Anterior cingulate cortex (tissue), 58 donors: Measurements from ENCODE around the gene COL27A1.

Experiments
- DNase-seq, 58 donors: peaks; one replicate each; lab custom pipeline; 2025; lab: John Stamatoyannopoulos, UW

COL27A1 gene

DNA sequence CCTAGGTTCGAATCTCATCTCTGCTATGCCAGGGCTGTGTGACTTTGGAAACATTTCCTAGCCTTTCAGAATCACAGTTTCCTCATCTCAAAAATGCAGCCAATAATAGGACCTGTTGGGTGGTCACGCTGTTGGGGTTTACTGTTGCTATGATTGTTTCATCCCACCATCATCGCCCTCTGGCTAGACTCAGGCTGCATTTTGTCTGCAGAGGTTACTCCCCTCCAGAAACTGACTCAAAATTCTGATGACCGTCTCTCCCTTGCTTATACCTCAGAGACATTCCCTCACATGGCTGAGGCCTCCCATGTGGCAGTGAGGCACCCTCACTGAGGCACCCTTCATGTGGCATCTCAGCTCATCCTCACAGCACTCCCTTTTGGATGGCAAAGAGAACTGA lies 61.6 kb downstream of the COL27A1 start:
- no peak for DNase-seq

DNA sequence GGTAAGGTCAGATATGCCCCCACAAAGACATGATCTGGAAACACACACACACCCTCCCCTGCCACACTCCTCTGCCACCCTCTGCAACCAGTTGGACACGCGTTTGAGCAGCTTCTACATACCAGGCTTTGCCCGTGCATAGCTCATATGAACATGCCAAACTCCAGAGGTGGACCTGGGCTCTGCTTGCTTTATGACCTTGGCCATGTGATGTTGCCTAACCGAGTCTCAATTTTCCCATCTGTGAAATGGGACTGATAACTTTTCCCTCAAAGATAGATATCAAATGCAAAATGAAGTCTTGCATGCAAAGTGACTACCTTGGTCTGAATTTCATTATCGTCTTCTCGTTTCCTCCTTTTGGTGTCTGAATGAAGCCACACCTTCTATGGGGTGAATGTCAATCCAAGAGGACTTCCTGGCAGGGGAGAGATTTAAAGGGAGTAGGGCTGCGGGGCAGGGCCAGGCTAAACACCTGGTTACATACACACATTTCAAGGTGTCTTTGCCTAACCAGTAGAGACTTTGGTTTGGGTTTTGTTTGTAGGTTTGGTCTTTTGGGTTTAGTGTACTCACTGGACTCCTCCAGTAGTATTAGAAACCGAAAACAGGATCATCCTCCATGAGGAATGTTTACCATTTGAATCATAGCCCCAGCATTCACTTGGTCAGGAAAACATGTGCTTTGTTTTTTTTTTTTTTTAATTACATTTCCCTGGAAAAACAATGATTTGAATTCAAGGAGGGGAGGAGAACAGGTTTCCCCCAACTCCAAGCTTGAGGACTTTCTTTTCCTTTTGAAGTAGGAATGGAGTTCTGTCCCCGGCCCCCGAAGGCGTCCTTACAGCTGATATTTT lies 63.2 kb downstream of the COL27A1 start:
- no peak for DNase-seq

DNA sequence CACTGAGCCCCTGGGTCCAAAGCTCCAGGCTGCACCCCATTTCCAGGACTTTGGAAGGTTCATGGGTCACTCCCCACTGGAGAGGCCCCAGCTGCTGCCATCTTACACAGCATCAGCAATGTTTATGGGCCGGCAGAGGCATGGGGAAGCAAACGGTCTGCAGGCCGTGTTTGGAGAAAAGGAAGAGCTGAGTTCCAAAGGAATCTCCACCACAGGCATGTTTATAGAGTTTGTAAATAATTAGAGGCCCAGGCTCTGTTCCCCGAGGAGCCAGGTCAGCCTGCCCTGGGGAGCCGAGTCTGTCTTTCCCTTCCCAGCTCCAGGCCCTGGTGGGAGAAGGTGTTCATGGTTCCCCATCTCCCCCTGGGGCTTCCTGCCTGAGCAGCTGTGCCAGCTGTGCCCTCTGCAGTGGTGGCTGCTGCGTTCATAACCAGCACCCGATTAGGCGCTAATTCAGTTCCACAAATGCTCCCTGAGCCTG lies 64.8 kb downstream of the COL27A1 start:
- no peak for DNase-seq

DNA sequence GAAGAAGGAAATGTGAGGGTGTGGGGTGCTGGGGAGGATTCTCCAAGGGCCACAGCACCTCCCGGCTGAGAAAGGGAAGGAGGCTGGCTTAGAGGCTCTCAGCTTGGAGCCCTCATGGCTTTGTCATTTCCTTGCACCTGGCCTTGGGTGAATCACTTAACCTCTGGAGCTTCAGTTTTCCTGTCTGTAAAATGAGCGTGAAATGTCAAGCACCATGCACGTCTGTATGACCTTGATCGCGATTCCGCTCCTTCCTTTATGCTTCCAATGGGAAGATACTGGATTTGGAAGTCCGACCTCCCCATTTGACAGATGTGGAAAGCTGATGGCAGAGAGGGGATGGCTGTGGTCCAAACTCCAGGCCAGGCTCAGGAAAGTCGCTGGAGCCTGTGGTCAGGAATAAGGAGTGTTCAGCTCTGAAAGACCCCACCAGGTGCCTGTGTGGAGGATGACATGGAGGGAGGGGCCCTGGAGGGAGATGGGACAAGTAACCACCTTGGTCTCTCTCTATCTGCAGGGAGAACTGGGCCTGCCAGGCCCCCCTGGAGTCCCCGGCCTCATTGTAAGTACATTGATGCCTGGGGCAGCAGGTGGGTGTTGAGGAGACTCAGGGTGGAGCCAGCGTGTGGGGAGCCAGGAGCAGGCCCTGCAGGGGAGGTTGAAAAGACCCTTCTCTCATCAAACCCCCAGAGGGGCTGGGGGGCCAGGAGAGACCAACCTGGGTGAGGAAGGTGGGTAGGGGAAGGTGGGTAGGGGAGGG lies 66.5 kb downstream of the COL27A1 start:
- no peak for DNase-seq

DNA sequence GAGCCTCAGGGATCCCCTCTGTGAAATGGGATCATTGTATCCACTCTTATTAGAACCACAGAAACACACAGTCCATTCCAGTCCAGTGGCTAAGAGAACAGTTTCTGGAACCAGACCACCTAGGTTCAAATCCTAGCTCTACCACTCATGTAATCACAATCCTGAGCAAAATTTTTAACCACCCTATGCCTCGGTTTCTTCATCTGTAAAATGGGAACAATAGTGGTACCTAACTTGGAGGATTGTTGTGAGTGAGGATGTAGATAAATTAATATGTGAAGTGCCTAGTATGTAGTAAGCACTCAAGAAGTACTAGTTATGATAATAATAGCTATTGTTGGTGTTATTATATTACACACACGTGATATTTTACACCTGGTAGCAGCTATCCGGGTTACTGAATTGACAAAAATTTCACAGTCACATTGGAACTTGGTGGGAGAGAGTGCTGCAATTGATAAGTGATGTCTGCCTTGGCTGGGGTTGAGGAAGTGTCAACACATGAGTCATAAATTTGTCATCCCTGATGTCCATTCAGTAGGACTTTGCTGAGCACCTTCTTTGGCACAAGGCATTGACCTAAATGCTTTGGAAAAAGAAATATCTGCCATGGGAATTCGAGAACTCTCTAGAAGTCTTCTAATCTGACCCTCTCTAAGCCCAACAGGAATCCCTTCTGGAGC lies 68.4 kb downstream of the COL27A1 start:
- no peak for DNase-seq

DNA sequence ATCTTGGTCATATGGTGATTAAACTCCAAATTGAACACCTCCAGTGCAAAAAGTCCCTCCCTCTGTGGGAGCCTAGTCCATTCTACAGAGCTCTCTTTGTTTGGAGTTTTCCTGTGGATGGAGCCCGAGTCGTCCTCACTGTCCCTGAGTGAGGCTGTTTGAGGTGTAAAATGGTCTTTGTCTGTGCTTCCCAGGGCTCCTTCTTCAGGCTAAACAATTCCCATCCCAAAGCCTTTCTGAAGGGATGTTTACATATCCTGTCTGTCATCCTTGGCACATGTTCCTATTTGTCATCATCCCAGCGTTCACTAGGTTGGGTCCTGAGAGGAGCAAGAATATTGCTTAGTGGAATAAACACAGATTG lies 68.9 kb downstream of the COL27A1 start:
- DNase-seq: no peak

DNA sequence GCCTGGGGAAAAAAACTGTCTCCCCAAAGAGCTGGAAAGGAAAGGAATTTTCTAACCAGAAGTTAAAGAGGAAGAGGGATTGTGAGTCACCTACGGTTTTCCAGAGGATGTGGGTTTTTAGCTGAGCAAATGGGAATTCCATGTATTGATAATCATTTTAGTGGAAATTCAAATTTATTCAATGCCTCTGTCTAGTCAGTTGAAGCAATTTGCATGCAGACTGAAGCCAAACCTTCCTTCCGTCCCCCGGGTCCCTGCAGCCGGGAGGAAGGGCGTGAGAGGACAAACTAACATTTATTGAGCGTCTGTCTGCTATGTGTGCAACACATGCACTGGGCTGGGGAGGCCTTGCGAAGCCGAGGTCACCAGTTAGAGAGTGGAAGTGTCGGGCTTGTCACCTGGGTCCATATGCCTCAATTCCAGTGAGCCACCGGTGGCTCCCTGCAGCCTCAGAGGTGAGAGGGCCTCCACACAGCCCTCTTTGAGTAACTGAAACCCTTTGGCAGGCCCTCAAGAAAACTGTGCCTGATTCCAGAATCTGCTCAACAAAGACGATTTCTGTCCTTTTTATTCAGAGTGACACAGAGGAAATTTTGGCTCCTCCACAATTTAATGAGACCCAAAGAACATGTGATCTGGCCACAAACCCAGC lies 70.3 kb downstream of the COL27A1 start:
- DNase-seq: peak in 11 of 58 donors; percentile 6 to 32 (median 19)

DNA sequence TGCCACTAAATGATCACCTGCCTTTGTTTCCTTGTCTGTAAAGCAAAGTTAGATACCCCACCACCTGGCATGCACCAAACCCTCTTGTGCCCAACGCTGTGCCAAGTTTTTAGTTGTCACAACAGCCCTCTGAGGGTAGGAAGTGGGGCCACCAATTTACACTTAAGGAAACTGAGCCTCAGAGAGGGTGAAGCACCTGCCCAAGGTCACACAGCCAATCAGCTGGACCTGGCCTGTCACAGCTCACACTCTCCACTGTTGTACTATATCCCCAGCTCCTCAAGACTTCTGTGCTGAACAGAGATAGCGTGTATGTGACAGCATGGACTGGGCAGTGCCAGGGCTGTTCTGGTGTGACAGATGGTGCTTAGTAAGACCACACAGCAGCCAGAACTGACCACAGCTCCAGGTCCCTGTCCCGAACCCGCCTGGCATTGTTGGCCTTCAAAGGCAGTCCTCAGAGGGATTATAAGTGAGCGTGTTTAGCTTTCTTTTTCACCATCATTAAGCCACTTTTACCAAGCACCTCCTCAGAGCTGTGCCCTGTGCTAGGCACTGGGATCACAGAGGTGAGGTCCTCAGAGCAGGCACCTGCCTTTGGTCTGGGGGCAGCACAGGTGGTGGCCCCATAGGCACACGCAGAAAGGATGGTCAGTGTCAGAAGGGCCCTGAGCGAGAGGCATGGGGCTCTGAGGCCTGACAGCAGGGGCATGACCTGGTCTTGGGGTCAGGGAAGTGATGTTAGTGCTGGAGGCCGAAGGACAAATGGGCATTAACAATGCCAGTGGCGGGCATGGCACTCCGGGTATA lies 71.1 kb downstream of the COL27A1 start:
- DNase-seq: no peak

DNA sequence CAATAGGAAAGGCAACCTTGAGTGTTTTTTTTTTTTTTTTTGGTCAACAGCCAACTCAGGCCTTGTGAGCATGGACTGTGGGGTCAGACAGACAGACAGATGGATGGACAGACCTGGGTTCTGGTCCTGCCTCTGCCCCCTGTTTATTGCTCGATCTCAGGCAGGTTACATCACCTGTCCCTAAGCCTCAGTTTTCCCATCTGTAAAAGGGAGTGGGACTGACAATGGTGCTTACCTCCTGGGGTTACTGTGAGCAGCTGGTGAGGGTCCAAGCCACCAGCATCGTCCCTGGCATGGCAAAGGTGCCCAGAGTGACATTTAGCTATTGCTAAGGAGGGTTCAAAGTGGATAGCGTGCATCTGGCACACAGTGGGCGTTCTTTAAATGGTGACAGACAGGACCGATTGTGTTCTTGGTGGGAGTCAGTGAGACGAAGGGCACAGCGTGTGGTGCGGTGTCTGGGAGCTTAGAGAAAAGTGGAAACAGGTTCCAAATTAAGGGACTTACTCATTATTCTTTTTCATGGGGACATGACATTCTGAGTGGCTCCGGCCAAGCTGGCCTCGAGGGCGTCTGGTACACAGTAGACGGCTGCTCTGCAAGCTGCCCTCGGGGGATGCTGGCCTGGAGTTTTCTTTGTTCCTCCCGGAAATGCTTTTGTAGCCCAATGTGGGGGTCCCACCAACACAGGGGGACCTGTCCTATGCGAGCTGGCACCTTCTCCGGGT lies 72.1 kb downstream of the COL27A1 start:
- peak in 1 of 58 donors; percentile 10 for DNase-seq

DNA sequence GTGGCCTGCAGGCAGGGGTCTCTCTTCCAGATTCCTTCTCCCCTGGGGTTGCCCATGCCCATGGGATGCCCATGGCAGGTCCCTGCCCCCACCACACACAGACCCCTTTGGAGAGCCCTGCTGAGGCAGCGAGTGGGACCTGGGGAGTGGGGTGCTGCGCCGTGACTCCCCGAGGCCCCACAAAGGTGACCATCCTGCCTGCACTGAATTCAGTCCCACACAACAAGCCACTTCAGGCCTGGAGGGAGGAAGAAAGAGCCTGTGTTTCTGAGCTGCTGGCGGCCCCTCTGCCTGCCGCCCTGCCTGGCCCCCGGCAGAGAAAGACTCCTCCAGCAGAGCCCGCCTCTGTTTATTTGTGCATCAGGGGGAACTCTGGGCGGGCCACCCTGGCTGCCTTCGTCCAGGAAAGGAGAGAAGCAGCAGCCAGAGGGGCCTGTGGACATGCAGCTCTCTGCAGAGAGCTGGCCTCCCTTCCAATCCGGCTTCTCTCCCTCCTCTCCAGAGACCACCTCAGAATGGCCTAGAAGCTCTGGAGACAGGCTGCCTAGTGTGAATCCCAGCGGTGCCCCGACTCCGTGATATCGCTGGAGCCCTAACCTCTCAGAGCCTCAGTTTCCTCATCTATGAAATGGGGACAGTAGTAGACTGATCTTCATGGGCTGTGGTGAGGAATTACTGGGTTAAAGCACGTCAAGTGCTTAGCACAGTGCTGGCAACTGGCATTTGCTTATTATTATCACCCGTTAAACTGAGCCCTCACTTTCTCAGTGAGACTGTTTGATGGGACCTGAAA lies 72.9 kb downstream of the COL27A1 start:
- DNase-seq: no peak

DNA sequence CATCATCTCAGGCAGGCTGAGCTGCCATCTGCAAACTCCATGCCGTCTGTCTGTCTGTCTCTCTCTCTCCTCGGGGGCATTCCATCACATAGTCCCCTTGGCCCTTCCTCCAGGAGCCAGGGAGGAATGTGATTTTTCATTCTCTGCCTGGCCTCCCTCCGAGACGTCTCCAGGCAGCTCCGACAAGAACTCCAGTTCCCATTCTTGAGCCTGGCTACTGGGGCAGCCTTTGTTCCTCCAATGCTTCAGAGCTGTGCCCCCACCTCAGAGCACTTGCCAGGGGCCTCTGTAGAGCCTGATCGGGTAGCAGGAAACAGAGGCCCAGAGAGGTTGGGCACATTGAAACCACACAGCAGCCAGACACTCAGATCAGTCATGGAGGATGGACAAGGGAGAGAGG lies 74.0 kb downstream of the COL27A1 start:
- peak in 14 of 58 donors; percentile 8 to 65 (median 25) for DNase-seq

DNA sequence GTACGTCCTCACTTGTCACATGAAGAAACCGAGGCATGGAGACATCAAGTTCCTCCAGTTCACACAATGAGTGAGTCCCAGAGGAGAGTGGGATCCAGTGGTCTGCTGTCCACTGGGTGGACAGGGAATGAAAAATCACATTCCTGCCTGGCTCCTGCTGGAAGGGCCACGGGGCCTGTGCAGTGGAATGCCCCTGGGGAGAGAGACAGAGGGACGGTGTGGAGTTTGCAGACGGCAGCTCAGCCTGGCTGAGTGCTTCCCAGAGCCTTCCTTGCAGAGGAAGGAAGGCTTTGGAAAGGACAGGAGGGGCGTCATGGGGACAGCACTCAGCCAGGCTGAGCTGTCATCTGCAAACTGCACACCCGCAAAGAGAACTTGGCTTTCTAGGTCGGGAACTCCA lies 74.7 kb downstream of the COL27A1 start:
- DNase-seq: no peak

DNA sequence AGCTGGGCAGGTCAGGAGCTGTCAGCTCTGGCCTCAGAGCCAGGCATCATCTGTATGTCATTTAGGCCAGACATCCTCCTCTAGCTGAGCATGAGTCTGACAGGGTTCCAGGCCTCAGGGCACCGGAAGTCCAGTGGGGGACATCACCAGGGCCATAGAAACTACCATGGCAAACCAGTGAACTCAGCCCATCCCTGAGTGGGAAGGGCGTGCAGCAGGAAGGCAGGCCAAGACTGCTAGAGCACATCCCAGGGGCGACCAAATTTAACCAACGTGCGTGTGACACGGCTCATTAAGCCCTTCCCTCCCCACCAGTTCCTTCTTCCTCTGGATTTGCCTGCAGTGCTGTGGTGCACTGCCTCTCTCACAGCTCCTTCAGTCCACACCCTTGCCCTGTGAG lies 75.9 kb downstream of the COL27A1 start:
- no peak for DNase-seq

DNA sequence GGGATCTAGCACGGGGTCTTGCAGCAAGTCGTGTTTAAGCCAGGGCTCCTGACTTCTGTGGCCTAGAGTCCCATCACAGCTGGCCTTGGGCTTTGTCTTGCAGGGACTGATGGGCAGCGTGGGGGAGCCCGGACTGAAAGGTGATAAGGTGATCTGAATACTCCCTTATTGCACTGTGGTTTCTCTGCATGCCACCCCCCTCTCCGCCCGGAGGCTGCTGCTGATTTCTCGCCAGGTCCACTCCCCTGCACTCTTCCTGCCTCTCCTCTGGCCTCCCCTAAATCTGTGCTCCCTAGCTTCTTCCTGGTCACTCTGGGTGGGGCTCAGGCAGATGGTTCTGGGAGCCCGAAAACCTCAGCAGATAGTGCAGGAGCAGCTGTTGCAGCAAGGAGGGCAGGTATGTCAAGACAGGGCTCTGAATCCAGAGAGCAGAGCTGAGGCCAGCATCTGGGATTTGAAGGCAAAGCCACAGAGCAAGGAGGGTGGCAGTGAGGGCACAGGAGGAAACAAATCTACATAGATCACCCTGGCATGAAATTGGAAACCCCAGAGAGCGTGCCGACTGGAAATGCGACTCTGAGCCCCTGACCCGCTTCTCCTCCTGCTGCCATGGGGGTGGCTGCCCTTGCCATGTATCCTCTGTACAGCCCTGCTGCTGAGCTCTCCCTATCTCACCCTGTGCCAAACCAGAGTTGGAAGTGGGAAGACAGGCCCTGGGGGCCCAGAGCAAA lies 76.5 kb downstream of the COL27A1 start:
- no peak for DNase-seq

DNA sequence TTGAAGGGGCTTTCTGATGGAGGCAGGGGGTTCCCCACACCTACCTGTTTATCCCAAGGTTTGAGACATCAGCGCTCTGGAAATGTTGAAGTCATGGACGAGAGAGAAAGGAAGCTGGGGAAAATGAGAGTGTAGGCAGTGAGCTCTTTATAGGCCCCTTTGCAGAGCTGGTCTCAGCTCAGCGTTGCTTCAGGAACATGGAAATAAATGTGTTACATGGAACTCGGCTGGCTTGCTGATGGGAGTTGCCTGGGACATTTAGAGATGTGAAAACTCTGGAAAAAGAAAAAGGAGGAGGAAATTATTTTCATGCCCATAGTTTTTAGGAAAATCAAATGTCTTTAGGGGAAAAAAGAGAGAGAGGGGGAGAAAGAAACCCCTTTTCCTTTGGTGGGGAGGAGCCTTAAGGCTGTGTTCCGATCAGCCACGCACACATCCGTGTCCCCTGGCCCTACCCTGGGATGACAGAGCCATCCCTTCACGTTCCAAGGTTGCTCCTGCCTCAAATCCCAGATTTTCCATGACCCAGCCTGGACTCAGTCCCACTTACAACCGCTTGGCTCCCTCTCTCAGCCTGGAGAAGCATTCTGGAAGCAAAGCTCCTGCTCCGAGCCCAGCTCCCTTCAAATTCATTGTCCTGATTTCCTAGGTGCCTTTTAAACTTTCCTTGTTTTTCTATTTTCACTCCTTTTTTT lies 78.3 kb downstream of the COL27A1 start:
- DNase-seq: no peak

DNA sequence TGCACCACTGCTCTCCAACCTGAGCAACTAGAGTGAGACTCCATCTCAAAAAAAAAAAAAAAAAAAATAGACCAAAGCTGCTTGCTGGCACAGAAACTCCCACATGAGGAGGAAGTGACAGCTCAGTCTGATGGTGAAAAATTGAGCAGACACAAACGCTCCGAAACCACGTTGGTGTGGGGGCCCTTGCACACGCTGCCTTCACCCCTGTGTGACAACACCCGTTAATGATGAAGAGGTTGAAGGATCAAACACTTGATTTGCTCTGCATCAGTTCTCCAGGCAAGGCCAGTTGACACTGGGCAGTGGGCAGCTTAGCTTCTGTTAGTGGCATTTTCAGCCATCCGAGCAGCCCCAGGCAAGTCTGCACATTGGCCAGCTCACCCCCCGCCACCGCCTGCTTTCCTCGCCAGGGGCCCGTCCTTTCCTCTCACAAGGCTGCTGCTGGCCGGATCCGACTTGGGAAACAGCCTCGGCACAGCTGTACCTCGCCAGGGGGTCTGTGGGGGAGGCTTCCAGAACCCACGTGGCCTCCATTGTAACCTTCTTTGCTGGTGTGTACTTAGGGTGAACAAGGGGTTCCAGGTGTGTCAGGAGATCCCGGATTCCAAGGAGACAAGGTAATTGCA lies 79.8 kb downstream of the COL27A1 start:
- DNase-seq: no peak
